Measurements from ENCODE around the gene SLC25A52. TPM values are rescaled to one million over a fixed set of nuclear protein-coding genes. Genes with fewer than 3 reads are reported as not detected.

SLC25A52 gene
- polyA plus RNA-seq, 3 donors, result 0.23 to 0.70 (median 0.53) TPM

Other genes with a start within 250 kb of the SLC25A52 start
- under 1 TPM; 0.16 to 0.43 (median 0.34) TPM for gene TTR, start 169.0 kb downstream of the SLC25A52 start, polyA plus RNA-seq (ENCODE audit: insufficient read length in 3 of 3)
- gene B4GALT6, start 76.3 kb downstream of the SLC25A52 start, polyA plus RNA-seq (ENCODE audit: insufficient read length in 3 of 3), result 10 to 100 TPM; 13.8 to 19.7 (median 15.5) TPM
- 10 to 100 TPM; 54.7 to 58.6 (median 55.4) TPM for gene TRAPPC8, start 182.2 kb upstream of the SLC25A52 start, polyA plus RNA-seq (ENCODE audit: insufficient read length in 3 of 3)